Tibial nerve (tissue), 4 donors: ENCODE data around the gene PCNX2. TPM values are rescaled to one million over a fixed set of nuclear protein-coding genes. Genes with fewer than 3 reads are reported as not detected.

Source experiments
- DNase-seq, 2 donors: peaks; one replicate each; pipeline ENCODE4 v3.0.0-alpha.2; 2019; ENCODE audit warnings: low spot score in 2 of 2
- H3K27ac ChIP-seq, 4 donors: fragments of 200-600 bp; sonication (generic) in 3 of 4; one replicate each; pipeline ENCODE4 v1.5.1; 2017 to 2019; ENCODE audit warnings: mild to moderate bottlenecking in 1 of 4
- H3K27me3 ChIP-seq, 2 donors: fragments of 200-600 bp; sonication (generic) in 1 of 2; one replicate each; pipeline versions ENCODE4 v1.5.1 to v1.6.0; 2017 to 2019
- H3K36me3 ChIP-seq, 3 donors: fragments of 200-600 bp; sonication (generic); one replicate each; pipeline ENCODE4 v1.5.1; 2018 to 2019
- H3K4me1 ChIP-seq, 4 donors: fragments of 200-600 bp; sonication (generic) in 3 of 4; one replicate each; pipeline ENCODE4 v1.5.1; 2017 to 2019
- H3K4me3 ChIP-seq, 4 donors: fragments of 200-600 bp; sonication (generic) in 3 of 4; one replicate each; pipeline ENCODE4 v1.5.1; 2017 to 2019; ENCODE audit warnings: mild to moderate bottlenecking in 1 of 4, moderate library complexity in 1 of 4
- H3K9me3 ChIP-seq, 4 donors: fragments of 200-600 bp; sonication (generic) in 3 of 4; one replicate each; pipeline ENCODE4 v1.5.1; 2017 to 2019
- CTCF ChIP-seq, 5 experiments: fragments of 200-600 bp in 3 of 5; fragments of 450-650 bp in 2 of 5; sonication (generic) in 3 of 5; IDR thresholded peaks; one replicate each; pipeline ENCODE4 v1.5.1; 2016 to 2019; ENCODE audit warnings: antibody characterized with exemption in 5 of 5, mild to moderate bottlenecking in 3 of 5, moderate library complexity in 2 of 5
- EP300 ChIP-seq, 2 donors: sonication (generic); formaldehyde crosslinking; IDR thresholded peaks; one replicate each; pipeline ENCODE4 v1.6.1; 2017; ENCODE audit warnings: antibody characterized with exemption in 2 of 2, mild to moderate bottlenecking in 1 of 2
- POLR2A ChIP-seq, 2 donors: fragments of 450-650 bp; IDR thresholded peaks; one replicate each; pipeline ENCODE4 v1.6.1; 2017; ENCODE audit warnings: antibody characterized with exemption in 2 of 2, mild to moderate bottlenecking in 2 of 2, moderate library complexity in 2 of 2
- WGBS, 2 donors: methylation state at CpG; one replicate each; pipeline ENCODE4 v1.1.5; 2018; 5-methylcytosine and 5-hydroxymethylcytosine counted together
- total RNA-seq, 4 donors: library from RNA; depleted of rRNA; stranded (reverse); fragments of >200 nt; gene quantifications; one replicate each; pipeline ENCODE4 v1.1.0, GENCODE V29; 2016

Gene PCNX2
- total RNA-seq, 4 donors from 2014 or later = 10.2 to 32.1 (median 19.2) TPM

DNA sequence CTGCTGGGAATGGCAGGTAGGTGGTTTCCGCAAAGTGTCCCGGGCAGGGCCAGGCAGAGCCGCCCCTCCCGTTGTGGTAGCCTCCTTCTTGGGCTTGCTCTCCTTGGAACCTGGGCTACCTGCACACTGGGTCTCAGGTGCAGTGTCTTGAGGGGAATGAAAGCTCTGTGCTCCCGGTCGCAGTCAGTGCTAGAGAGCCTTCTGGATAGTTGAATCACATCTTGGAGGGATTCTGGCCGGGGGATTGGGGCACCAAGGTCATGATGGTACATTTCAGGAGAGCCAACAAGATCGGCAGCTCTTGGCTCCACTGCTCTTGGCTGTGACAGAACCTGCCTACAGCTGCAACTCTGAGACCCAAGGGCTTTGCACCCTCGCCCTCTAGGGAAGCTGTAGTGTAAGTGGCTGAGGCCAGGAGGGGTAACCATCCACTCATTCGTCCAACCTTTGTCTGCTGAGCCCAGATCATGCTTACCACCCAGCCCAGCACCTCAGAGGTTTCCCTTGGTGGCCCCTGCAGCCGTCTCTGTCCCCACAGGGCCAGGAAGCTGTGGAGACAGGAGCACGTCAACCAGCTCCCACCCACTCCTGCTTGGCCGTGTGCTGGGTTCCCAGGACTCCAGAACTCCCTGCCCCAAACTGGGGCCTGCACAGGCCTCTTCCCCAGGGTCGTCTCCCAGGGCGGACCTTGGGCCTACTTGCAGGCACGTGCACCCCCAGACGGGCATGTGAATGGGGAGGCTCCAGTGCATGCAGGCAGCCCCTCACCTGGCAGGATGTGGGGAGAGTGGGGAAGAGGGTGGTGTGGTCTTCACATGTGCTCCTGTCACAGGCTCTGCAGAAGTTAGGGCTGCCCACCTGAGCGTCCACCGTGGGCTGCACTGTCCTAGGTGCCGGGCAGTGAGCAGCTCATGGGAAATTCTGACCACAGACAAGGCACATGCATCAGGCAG, 305.1 kb downstream of the PCNX2 start:
- Histone ChIP-seq H3K27ac (no peak overlapping the region), H3K4me1 (peaks cover 0 to 5% (median 0%) of the 10 kb centered on the region in 4 donors), H3K4me3 (no peak overlapping the region), H3K36me3 (peaks cover 0 to 12% (median 0%) of the 10 kb centered on the region in 3 donors), H3K27me3 (no peaks in the 10 kb centered on the region), H3K9me3 (peaks cover 0 to 9% (median 0%) of the 10 kb centered on the region in 4 donors)
- TF ChIP-seq POLR2A (IDR thresholded peaks at IDR 0.05) (no peak), EP300 (IDR thresholded peaks at IDR 0.05) (no peak), CTCF (IDR thresholded peaks at IDR 0.05) (no peak)
- 93 to 95% methylated on average over 13 to 16 of the region's 20 CpGs for WGBS, 2 donors
- no peak for DNase-seq

- 78 to 80% methylated on average over 8 of the region's 8 CpGs for WGBS, 2 donors
- Histone ChIP-seq H3K9me3 (peaks cover 0 to 3% (median 0%) of the 10 kb centered on the region in 4 donors), H3K36me3 (peaks cover 0 to 2% (median 0%) of the 10 kb centered on the region in 3 donors), H3K27me3 (no peaks in the 10 kb centered on the region), H3K4me1 (peaks cover 0 to 11% (median 0%) of the 10 kb centered on the region in 4 donors), H3K4me3 (no peak overlapping the region), H3K27ac (no peak overlapping the region)
- DNase-seq = no peak
- TF ChIP-seq EP300 (IDR thresholded peaks at IDR 0.05) (no peak), POLR2A (IDR thresholded peaks at IDR 0.05) (no peak)
Measured at GRCh38 chr1:232988572-232989040, 306.9 kb downstream of the PCNX2 start.

DNA sequence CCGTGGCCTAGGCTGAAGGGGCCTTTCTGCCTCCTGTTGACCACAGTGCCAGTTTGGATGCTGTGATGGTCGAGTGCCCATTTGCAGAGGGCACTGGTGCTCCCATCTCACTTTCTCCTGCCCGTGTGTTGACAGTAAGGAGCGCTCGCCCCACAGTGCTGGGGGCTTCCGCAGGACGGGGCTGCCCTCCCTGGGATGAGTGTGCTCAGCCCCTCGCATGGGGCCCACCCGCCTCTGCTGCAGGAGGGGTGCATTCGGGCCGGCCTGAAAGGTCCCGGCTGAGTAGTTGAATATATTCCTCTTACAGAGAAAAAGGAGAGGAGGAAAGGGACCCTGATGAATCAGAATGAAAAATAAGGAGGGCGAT, 307.8 kb downstream of the PCNX2 start:
- WGBS, 2 donors = 79 to 82% methylated on average over 13 of the region's 13 CpGs
- H3K27ac ChIP-seq = no peak overlapping the region

DNA sequence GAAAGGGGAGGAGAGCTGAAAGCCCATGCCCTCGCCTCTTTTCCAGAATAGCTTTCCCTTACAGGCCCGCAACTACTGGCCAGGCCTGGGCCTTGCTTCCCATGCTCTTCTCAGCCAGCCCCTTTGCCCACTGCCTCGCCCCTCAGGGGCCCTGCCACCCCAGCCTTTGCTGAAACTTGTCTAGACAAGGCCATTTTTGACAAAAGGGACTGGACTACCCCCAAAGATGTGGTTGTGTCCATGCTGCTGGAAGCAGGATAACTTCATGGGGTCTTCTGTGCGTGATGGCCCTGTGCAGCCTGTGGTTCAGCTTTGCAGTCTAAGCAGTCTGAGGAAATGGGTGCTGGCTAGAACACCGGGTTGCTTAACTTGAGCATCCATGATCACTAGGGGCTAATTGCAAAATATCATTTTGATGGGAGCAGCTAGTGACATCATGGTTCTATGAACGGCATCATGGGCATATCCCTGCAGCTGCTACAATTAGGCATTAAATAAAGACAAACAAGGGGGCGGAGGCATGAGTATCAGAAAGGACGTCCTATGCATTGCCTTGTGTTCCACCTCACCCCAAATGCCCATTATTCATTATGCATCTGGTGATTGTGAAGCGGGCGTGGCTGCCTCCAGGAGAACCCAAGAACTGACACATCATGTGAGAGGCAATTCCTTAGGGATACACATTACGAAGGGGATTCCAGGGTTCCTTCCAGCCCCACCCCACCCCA, 308.3 kb downstream of the PCNX2 start:
- Histone ChIP-seq H3K36me3 (no peaks in the 10 kb centered on the region), H3K9me3 (no peaks in the 10 kb centered on the region), H3K4me1 (peaks cover 0 to 15% (median 0%) of the 10 kb centered on the region in 4 donors), H3K4me3 (no peak overlapping the region), H3K27ac (no peak overlapping the region), H3K27me3 (no peaks in the 10 kb centered on the region)
- 93 to 97% methylated on average over 11 of the region's 11 CpGs for WGBS, 2 donors
- DNase-seq = no peak
- TF ChIP-seq POLR2A (IDR thresholded peaks at IDR 0.05) (no peak), EP300 (IDR thresholded peaks at IDR 0.05) (no peak), CTCF (IDR thresholded peaks at IDR 0.05) (no peak)

More for the DNA sequence above, 307.8 kb downstream of the PCNX2 start:
- H3K4me1 ChIP-seq = peaks cover 0 to 11% (median 0%) of the 10 kb centered on the region in 4 donors
- no peaks in the 10 kb centered on the region for H3K9me3 ChIP-seq
- no peaks in the 10 kb centered on the region for H3K27me3 ChIP-seq
- TF ChIP-seq EP300 (IDR thresholded peaks at IDR 0.05) (no peak), CTCF (IDR thresholded peaks at IDR 0.05) (no peak), POLR2A (IDR thresholded peaks at IDR 0.05) (no peak)
- H3K4me3 ChIP-seq = no peak overlapping the region
- H3K36me3 ChIP-seq = no peaks in the 10 kb centered on the region
- no peak for DNase-seq

DNA sequence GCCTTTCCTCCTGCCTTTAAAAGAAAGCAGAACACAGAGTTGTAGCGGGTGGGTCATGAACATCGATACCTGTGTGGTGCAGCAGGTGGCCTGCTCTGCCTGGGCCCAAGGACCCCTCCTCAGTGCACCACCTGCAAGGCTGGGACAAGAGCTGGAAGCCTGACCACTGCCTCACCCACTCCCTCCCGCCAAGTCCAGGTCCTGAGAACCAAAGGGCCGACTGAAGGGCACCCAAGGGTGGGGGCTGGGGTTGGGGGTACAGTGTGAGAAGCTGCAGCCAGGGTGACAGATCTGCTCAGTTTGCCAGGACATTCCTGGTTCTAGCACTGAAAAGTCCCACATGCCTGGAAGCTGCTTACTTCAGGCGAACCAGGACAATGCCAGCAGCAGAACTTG, 309.0 kb downstream of the PCNX2 start:
- no peak overlapping the region for H3K4me3 ChIP-seq
- no peaks in the 10 kb centered on the region for H3K27me3 ChIP-seq
- H3K4me1 ChIP-seq = peaks cover 0 to 15% (median 0%) of the 10 kb centered on the region in 4 donors
- H3K36me3 ChIP-seq = no peaks in the 10 kb centered on the region
- no peaks in the 10 kb centered on the region for H3K9me3 ChIP-seq
- no peak for DNase-seq
- TF ChIP-seq EP300 (IDR thresholded peaks at IDR 0.05) = no peak
- no peak for TF ChIP-seq CTCF (IDR thresholded peaks at IDR 0.05)
- no peak for TF ChIP-seq POLR2A (IDR thresholded peaks at IDR 0.05)
- WGBS, 2 donors = 92 to 100% methylated on average over 5 of the region's 5 CpGs
- H3K27ac ChIP-seq = no peak overlapping the region
